K562 treated with DMSO at 1 percent for 12 hours (cell line): Measurements from ENCODE around the gene OR52E4. TPM values are rescaled to one million over a fixed set of nuclear protein-coding genes. Genes with fewer than 3 reads are reported as not detected.

Source experiments
- total RNA-seq: library from RNA; unstranded; fragments of 300-600 nt; gene quantifications from 2 replicates; pipeline ENCODE4 v1.2.3, GENCODE V29; 2022; ENCODE audit not compliant: insufficient read depth

Gene OR52E4
- not detected in 2 replicates for total RNA-seq

DNA sequence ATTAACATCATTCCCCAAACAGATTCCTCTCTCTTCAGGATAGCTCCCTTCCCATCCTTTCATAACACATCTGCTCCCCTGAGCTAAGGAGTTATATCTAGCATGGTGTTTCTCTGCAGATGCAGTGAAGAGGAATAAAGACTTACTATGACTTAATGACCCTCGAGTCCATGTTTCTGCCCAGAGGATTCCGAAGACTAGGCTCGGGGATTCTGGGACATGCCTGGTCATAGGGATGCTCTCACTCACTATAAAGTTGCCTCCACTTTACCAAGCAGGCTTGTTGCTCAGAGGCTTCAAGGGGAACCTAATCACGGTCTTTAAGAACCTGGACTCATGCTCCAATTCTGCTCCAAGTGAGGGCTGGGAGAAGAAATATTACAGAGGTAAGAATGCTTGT lies at the start of gene OR52E4:
OR52E4 (plus strand) TSS at position 301 of the 400 bp plus-strand sequence. CDS start 3,664 bp downstream, outside the sequence.

DNA sequence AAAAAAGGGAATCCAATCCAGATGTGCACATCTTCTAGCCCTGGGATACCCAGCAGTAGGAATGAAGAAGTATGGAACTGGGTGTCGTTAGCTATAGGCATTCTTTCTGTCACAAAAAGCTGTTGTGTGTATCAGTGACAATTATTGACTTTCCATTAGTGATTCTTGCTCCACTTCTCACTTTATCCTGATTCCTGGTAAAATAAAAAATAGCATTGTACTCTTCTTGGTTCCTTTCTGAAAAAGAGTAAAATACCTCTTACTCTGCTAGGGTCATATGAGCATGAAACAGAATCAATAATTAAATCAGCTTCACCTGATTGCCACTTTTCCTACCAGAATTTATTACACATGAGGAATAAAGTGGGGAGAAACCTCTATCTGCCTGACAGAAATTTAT lies 38.6 kb upstream of the OR52E4 start, which contains the start of gene OR52E6:
OR52E6 (minus strand) TSS at position 101 of the 400 bp plus-strand sequence; CDS start at position 101, 0 bp downstream.

DNA sequence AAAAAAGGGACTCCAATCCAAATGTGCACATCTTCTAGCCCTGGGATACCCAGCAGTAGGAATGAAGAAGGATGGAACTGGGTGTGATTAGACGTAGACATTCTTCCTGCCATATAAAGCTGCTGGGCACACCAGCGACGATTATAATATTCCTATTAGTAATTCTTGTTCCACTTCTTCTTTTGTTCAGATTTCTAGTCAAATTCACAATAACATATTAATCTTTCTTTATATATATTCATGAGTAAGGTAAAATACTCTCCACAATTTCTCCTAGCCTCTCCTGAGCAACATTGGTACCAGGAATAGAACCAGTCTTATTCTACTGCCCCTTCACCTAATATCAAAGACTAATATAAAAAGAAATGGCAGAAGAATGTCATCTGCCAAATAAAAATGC lies 22.8 kb upstream of the OR52E4 start, which contains the start of gene OR52E8:
OR52E8 (minus strand) TSS at position 101 of the 400 bp plus-strand sequence; CDS start at position 101, 0 bp downstream.

DNA sequence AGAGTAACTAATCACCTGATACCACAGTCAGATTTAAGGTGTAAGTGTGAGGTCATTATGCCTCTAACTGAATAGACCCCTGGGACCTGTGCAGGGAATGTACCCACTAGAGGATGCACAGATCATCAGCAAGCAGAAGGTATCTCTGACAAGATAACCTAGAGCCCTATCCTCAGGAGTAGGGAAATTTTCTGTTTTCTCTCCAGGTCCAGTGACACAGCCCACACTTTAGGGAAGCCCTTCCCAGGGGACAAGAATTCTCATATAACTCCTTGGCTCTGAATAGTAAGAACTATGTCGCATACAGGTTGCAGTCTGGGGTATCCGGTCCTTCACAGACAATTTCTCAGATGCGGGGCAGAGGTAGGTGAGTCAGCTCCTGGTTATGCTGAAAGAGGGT lies 12.5 kb downstream of the OR52E4 start, which contains the start of gene OR52E5:
OR52E5 (plus strand) TSS at position 301 of the 400 bp plus-strand sequence. CDS start 7,569 bp downstream, outside the sequence.

Other genes starting within 250 kb of the OR52E4 start
- gene TRIM5, start 195.6 kb upstream of the OR52E4 start, total RNA-seq: 8.5 and 23.0 TPM in 2 replicates
- 1.0 and 2.4 TPM in 2 replicates for gene TRIM22, start 190.8 kb upstream of the OR52E4 start, total RNA-seq
- not detected in 2 replicates for gene OR56B1, start 144.2 kb upstream of the OR52E4 start, total RNA-seq
- gene OR52N4, start 126.4 kb upstream of the OR52E4 start, total RNA-seq: not detected in 2 replicates
- not detected in 2 replicates for gene OR52N5, start 97.3 kb upstream of the OR52E4 start, total RNA-seq
- not detected in 2 replicates for gene OR52N1, start 89.4 kb upstream of the OR52E4 start, total RNA-seq
- not detected in 2 replicates for gene OR52N2, start 71.7 kb upstream of the OR52E4 start, total RNA-seq
- gene OR52E6, start 38.7 kb upstream of the OR52E4 start, total RNA-seq: not detected in 2 replicates
- not detected in 2 replicates for gene OR52E8, start 22.9 kb upstream of the OR52E4 start, total RNA-seq
- not detected in 2 replicates for gene OR52E5, start 12.6 kb downstream of the OR52E4 start, total RNA-seq
- not detected in 2 replicates for gene OR56A3, start 61.6 kb downstream of the OR52E4 start, total RNA-seq
- not detected in 2 replicates for gene OR56A5, start 87.9 kb downstream of the OR52E4 start, total RNA-seq
- not detected in 2 replicates for gene OR52L1, start 106.4 kb downstream of the OR52E4 start, total RNA-seq
- gene OR56A4, start 126.3 kb downstream of the OR52E4 start, total RNA-seq: not detected in 2 replicates
- not detected in 2 replicates for gene OR56A1, start 150.1 kb downstream of the OR52E4 start, total RNA-seq
- gene OR56B4, start 227.1 kb downstream of the OR52E4 start, total RNA-seq: 0.69 TPM in 1 of 2 replicates, not detected in the other